Astrocyte of the cerebellum (primary cell): ENCODE data around the gene ODF4.
"Not testable (repeated sequence)": the region's sequence is repeated elsewhere in the genome, so short reads cannot be mapped to it uniquely, and the experiment has no call there.

ENCODE experiments used
- DNase-seq: peaks from one replicate; pipeline ENCODE4 v3.0.0-alpha.2; 2011; ENCODE audit warnings: low read depth
- H3K4me3 ChIP-seq: 2 replicates; pipeline ENCODE4 v1.5.1; 2011; ENCODE audit warnings: mild to moderate bottlenecking, low read depth, low read length, moderate library complexity
- CTCF ChIP-seq: IDR thresholded peaks from 2 replicates; pipeline ENCODE4 v1.5.1; 2012; ENCODE audit warnings: low read length, low read depth, moderate library complexity, mild to moderate bottlenecking; ENCODE audit errors: missing control alignments
- in situ Hi-C: cut with HindIII; loops from 2 replicates; pipeline ENCODE4 v1.10.0; 2017; ENCODE audit warnings: low sequenced_read_pairs

ODF4 gene

DNA sequence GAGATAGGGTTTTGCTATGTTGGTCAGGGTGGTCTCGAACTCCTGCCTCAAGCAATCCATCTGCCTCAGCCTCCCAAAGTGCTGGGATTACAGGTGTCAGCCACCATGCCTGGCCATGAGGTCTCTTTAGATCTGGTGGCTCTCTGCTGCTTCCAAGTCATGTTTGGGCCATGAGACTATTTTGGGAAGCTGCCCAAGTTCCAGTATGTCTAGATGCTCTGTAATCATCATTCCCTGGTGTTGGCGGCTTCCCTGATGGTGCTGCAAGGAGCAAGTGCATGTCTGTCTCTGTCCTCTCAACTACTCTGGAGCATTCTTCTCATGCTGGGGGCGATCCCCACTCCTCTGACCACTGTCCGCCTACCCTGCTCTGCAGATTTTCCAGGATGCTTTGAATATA, 6.4 kb upstream of the ODF4 start:
- no peak overlapping the region for H3K4me3 ChIP-seq
- in situ Hi-C loops = no loop called here
- no peak for DNase-seq
- TF ChIP-seq CTCF = no peak

GRCh38 chr17:8337802-8338752, 1.6 kb upstream of the ODF4 start:
- in situ Hi-C loops = no loop called here
- H3K4me3 ChIP-seq = no peak overlapping the region

GRCh38 chr17:8338753-8339140, 893 bp upstream of the ODF4 start:
- no peak overlapping the region for H3K4me3 ChIP-seq
- in situ Hi-C loops = no loop called here
- TF ChIP-seq CTCF = no peak
- DNase-seq = no peak

More at GRCh38 chr17:8337802-8338752, 1.6 kb upstream of the ODF4 start:
- DNase-seq = no peak
- TF ChIP-seq CTCF = no peak

- DNase-seq = no peak
- H3K4me3 ChIP-seq = no peak overlapping the region
- TF ChIP-seq CTCF = no peak
- in situ Hi-C loops = no loop called here
Measured at GRCh38 chr17:8341456-8341855, 1.8 kb downstream of the ODF4 start.

DNA sequence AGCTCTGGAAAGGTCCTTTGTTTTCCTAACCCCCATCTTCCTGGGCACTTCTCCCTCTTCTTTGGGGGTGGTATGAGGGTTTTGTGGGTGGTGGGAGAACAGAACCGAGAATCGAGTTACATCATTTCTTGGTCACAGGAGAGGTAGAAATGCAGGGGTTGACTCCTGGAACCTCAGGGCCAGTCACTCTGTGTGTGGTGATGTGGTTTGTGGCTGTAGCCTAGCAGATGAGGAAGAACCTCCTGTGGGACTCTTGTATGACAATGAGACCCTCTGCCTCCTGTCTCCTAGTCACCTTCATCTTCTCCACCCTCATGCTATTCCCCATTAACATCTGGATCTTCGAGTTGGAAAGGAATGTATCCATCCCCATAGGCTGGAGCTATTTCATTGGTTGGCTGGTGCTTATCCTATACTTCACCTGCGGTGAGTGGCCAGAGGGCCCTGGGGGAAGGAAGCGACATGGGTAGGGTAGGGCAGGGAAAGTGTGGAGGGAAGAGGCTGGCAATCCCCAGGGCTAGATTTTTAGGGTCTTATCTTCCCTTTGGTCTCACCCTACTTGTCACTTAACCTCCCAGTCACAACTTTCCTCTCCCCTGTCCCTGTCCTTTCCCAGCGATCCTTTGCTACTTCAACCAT, 5.5 kb downstream of the ODF4 start:
- no peak overlapping the region for H3K4me3 ChIP-seq
- in situ Hi-C loops = no loop called here
- TF ChIP-seq CTCF = no peak

GRCh38 chr17:8345951-8346665, 6.5 kb downstream of the ODF4 start:
- no peak for DNase-seq
- H3K4me3 ChIP-seq = no peak overlapping the region
- in situ Hi-C loops = no loop called here
- TF ChIP-seq CTCF = no peak

More for the DNA sequence above, 5.5 kb downstream of the ODF4 start:
- no peak for DNase-seq

DNA sequence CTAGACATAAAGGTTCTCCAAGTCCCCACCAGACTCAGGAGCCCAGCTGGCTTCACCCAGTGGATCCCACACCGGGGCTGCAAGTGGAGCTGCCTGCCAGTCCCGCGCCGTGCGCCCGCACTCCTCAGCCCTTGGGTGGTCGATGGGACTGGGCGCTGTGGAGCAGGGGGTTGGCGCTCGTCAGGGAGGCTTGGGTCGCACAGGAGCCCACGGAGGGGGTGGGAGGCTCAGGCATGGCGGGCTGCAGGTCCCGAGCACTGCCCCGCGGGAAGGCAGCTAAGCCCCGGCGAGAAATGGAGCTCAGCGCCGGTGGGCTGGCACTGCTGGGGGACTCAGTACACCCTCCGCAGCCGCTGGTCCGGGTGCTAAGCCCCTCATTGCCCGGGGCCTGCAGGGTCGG, 7.4 kb downstream of the ODF4 start:
- H3K4me3 ChIP-seq, DNase-seq, in situ Hi-C loops: not testable (repeated sequence)
